HG02610 (cell line): ENCODE data around the gene SSR1.
"Not testable (repeated sequence)": the region's sequence is repeated elsewhere in the genome, so short reads cannot be mapped to it uniquely, and the experiment has no call there.

Source experiments
- ATAC-seq: cut with Tn5 transposase; IDR thresholded peaks from one replicate; pipeline ENCODE4 v1.9.1; 2021; ENCODE audit warnings: mild to moderate bottlenecking, moderate library complexity; ENCODE audit not compliant: unreplicated experiment

The SSR1 gene

GRCh38 chr6:7312616-7313504 lies at the start of gene SSR1:
Gene SSR1, minus strand, starts transcription at chr6:7313199. Its CDS starts 79 bp downstream, at chr6:7313120.
- peak; percentile 98 for ATAC-seq

GRCh38 chr6:7351916-7352315 lies 38.9 kb upstream of the SSR1 start:
- ATAC-seq: not testable (repeated sequence)

- not testable (repeated sequence) for ATAC-seq
Measured at GRCh38 chr6:7350591-7350990, 37.6 kb upstream of the SSR1 start.

- ATAC-seq: not testable (repeated sequence)
Measured at GRCh38 chr6:7347551-7347997, 34.6 kb upstream of the SSR1 start.

GRCh38 chr6:7344773-7345450 lies 31.9 kb upstream of the SSR1 start:
- ATAC-seq: not testable (repeated sequence)

GRCh38 chr6:7343546-7344475 lies 30.8 kb upstream of the SSR1 start:
- no peak for ATAC-seq

GRCh38 chr6:7341989-7342742 lies 29.2 kb upstream of the SSR1 start:
- ATAC-seq: peak; percentile 64

- no peak for ATAC-seq
Measured at GRCh38 chr6:7341271-7341670, 28.3 kb upstream of the SSR1 start.

GRCh38 chr6:7339007-7339732 lies 26.2 kb upstream of the SSR1 start:
- ATAC-seq: not testable (repeated sequence)

GRCh38 chr6:7338031-7338430 lies 25.0 kb upstream of the SSR1 start:
- no peak for ATAC-seq

GRCh38 chr6:7335519-7335918 lies 22.5 kb upstream of the SSR1 start:
- ATAC-seq: no peak

- ATAC-seq: no peak
Measured at GRCh38 chr6:7334685-7335084, 21.7 kb upstream of the SSR1 start.

- ATAC-seq: no peak
Measured at GRCh38 chr6:7332090-7332745, 19.2 kb upstream of the SSR1 start.

GRCh38 chr6:7331452-7331851 lies 18.5 kb upstream of the SSR1 start:
- no peak for ATAC-seq

GRCh38 chr6:7328243-7328642 lies 15.2 kb upstream of the SSR1 start:
- ATAC-seq: peak; percentile 82

GRCh38 chr6:7325750-7326149 lies 12.8 kb upstream of the SSR1 start:
- no peak for ATAC-seq

GRCh38 chr6:7324520-7324919 lies 11.5 kb upstream of the SSR1 start:
- ATAC-seq: peak; percentile 68

GRCh38 chr6:7323074-7323473 lies 10.1 kb upstream of the SSR1 start:
- ATAC-seq: no peak

GRCh38 chr6:7321866-7322265 lies 8.9 kb upstream of the SSR1 start:
- not testable (repeated sequence) for ATAC-seq
